ENCODE results near the gene ASB11.

Gene ASB11

DNA sequence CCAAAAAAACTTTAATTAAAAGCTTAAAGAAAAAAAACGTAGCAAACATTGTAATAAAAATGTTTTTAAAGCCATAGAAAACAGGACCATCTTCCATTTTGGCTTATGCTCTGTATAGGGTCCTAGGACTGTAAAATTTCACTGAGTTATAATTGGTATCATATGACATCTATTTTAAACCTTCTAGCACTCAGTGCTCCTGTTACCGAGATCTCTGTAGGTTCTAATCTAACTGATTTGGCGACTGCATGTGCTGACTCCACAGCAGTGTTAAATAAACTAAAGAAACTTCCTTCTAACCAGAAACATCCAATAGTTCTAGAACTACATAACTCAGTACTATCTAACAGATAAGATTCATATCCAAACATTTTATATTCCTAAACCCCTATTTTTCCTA, at the start of gene ASB11:
Gene ASB11, minus strand, starts transcription at position 132 of the 400 bp plus-strand sequence. Its CDS starts 35 bp downstream, at position 97.
- TF ChIP-seq CTCF (IDR thresholded peaks at IDR 0.05): no peak

- no peak for TF ChIP-seq CTCF (IDR thresholded peaks at IDR 0.05)
These were observed 44.3 kb upstream of the ASB11 start for GRCh38 chrX:15359701-15360100.

GRCh38 chrX:15358533-15358932, 43.1 kb upstream of the ASB11 start:
- no peak for TF ChIP-seq CTCF (IDR thresholded peaks at IDR 0.05)

DNA sequence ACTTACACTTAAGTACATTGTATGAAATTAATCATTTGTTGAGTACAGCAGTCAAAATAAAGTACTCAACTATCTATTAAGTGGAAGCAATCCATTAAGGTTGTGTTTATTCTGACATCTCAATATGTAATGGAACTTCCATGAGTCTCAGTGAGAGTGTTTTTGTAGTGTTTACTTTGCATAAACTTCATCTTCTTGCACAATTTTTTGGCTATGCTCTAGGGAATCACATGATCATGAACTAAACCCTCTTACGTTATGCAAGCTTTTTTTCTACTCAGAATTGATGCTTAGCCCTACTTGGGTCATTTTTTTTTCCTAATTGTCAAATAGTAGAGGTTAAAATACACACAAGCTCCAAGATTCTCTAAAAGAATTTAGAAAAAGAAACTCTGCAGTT, 41.0 kb upstream of the ASB11 start:
- TF ChIP-seq CTCF (IDR thresholded peaks at IDR 0.05): no peak

DNA sequence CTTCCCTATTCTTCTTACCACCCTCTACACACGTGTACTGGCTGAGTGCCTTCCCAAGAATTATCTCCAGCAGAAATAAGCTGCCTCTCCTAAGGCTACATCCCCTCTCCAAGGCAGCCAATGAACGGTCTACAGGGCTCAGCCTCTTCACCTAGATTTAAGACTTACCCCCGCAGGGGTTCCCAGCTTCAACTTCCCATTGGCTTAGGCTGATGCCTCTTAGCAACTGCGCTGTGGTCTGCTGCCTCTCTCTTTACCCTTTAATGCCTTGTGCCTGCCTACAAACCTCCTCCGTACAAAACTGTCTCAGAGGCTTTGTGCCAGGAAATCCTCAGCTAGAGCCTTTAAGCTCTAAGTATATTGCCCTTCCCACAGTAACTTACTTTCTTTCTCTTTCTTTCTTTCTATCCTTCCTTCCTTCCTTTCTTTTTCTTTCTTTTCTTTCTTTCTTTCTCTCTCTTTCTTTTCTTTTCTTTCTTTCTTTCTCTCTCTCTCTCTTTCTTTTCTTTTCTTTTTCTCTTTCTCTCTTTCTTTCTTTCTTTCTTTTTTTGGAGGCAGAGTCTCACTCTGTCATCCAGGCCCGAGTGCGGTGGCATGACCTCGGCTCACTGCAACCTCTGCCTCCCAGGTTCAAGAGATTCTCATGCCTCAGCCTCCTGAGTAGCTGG, 35.0 kb upstream of the ASB11 start:
- TF ChIP-seq CTCF (IDR thresholded peaks at IDR 0.05): no peak

- TF ChIP-seq CTCF (IDR thresholded peaks at IDR 0.05): peak; percentile 48
These were observed 33.6 kb upstream of the ASB11 start for GRCh38 chrX:15349046-15349445.

GRCh38 chrX:15345976-15346375, 30.5 kb upstream of the ASB11 start:
- no peak for TF ChIP-seq CTCF (IDR thresholded peaks at IDR 0.05)

GRCh38 chrX:15344106-15344505, 28.7 kb upstream of the ASB11 start:
- TF ChIP-seq CTCF (IDR thresholded peaks at IDR 0.05): no peak

Data from LNCAP (cell line).